ENCODE results near the gene MAN1A1.

- TF ChIP-seq CTCF (IDR thresholded peaks at IDR 0.05), result no peak
- no peak for TF ChIP-seq POLR2A (IDR thresholded peaks at IDR 0.05)
- no peak for TF ChIP-seq POLR2AphosphoS5 (IDR thresholded peaks at IDR 0.05)
- TF ChIP-seq EP300 (IDR thresholded peaks at IDR 0.05), result no peak
These were observed 64.6 kb downstream of the MAN1A1 start for GRCh38 chr6:119284861-119285521.

Measured in sigmoid colon (tissue), 4 donors.